GM23248 (cell line): ENCODE data around the gene TUBG2. TPM values are rescaled to one million over a fixed set of nuclear protein-coding genes. Genes with fewer than 3 reads are reported as not detected.
"Not testable (repeated sequence)": the region's sequence is repeated elsewhere in the genome, so short reads cannot be mapped to it uniquely, and the experiment has no call there.

ENCODE experiments used
- DNase-seq: peaks from one replicate; pipeline ENCODE4 v3.0.0-alpha.2; 2015
- H2AFZ ChIP-seq: fragments of 200-600 bp; sonication (generic); 2 replicates; pipeline ENCODE4 v1.6.1; 2016; ENCODE audit warnings: antibody characterized with exemption
- H3F3A ChIP-seq: fragments of 200-600 bp; sonication (generic); 2 replicates; pipeline ENCODE4 v1.6.1; 2016; ENCODE audit warnings: mild to moderate bottlenecking, antibody characterized with exemption, mixed run types; ENCODE audit not compliant: insufficient read depth
- H3K27ac ChIP-seq: fragments of 200-600 bp; sonication (generic); 2 replicates; pipeline ENCODE4 v1.5.1; 2016; ENCODE audit warnings: mild to moderate bottlenecking
- H3K27me3 ChIP-seq: fragments of 200-600 bp; sonication (generic); replicated peaks from 2 replicates; pipeline ENCODE4 v1.6.1; 2016; ENCODE audit warnings: mild to moderate bottlenecking; ENCODE audit not compliant: insufficient read depth
- H3K36me3 ChIP-seq: fragments of 200-600 bp; sonication (generic); 2 replicates; pipeline ENCODE4 v1.6.1; 2016; ENCODE audit warnings: low read depth, mild to moderate bottlenecking
- H3K4me1 ChIP-seq: fragments of 200-600 bp; sonication (generic); 2 replicates; pipeline ENCODE4 v1.6.1; 2016; ENCODE audit warnings: mild to moderate bottlenecking; ENCODE audit not compliant: insufficient read depth
- H3K4me2 ChIP-seq: fragments of 200-600 bp; sonication (generic); one replicate; pipeline ENCODE4 v1.6.1; 2016; ENCODE audit warnings: mild to moderate bottlenecking; ENCODE audit not compliant: unreplicated experiment
- H3K4me3 ChIP-seq: fragments of 200-600 bp; sonication (generic); 2 replicates; pipeline ENCODE4 v1.5.1; 2016; ENCODE audit warnings: mild to moderate bottlenecking
- H3K79me2 ChIP-seq: fragments of 200-600 bp; sonication (generic); 2 replicates; pipeline ENCODE4 v1.6.1; 2016; ENCODE audit warnings: mild to moderate bottlenecking; ENCODE audit not compliant: insufficient read depth
- H3K9ac ChIP-seq: fragments of 200-600 bp; sonication (generic); 2 replicates; pipeline ENCODE4 v1.6.1; 2016; ENCODE audit warnings: mild to moderate bottlenecking
- H3K9me2 ChIP-seq: fragments of 200-600 bp; sonication (generic); 2 replicates; pipeline ENCODE4 v1.6.1; 2016; ENCODE audit warnings: mixed run types, mild to moderate bottlenecking, moderate library complexity; ENCODE audit not compliant: insufficient read depth
- H3K9me3 ChIP-seq: fragments of 200-600 bp; sonication (generic); one replicate; pipeline ENCODE4 v1.6.1; 2017; ENCODE audit warnings: low read depth
- H4K20me1 ChIP-seq: fragments of 200-600 bp; sonication (generic); 2 replicates; pipeline ENCODE4 v1.6.0; 2016; ENCODE audit not compliant: insufficient read depth
- EZH2 ChIP-seq: fragments of 200-600 bp; sonication (generic); IDR thresholded peaks from 2 replicates; pipeline ENCODE4 v1.6.1; 2018; ENCODE audit warnings: antibody characterized with exemption, mild to moderate bottlenecking; ENCODE audit not compliant: insufficient read depth, poor library complexity, severe bottlenecking
- EZH2phosphoT487 ChIP-seq: fragments of 200-600 bp; sonication (generic); IDR thresholded peaks from 2 replicates; pipeline ENCODE4 v1.6.1; 2018; ENCODE audit warnings: antibody characterized with exemption, moderate library complexity, mild to moderate bottlenecking, low read depth; ENCODE audit not compliant: insufficient read depth
- WGBS, 2 experiments: methylation state at CpG; one replicate each; pipeline ENCODE4 v1.1.6; 2015 to 2017; ENCODE audit warnings: low lambda C conversion rate in 2 of 2, low coverage in 1 of 2; ENCODE audit errors: missing lambda C conversion rate in 2 of 2; 5-methylcytosine and 5-hydroxymethylcytosine counted together
- in situ Hi-C: fragments of 300-500 bp; cut with MboI; formaldehyde crosslinking; loops from 2 replicates; pipeline ENCODE4 v1.15.0; 2020
- polyA plus RNA-seq: library from polyadenylated mRNA; unstranded; fragments of >200 nt; fragmentation: Nextera tagmentation; extraction: Ambion mirVana; gene quantifications from 2 replicates; pipeline ENCODE4 v1.2.1, GENCODE V29; 2016
- total RNA-seq: library from RNA; depleted of rRNA; stranded (reverse); fragments of >200 nt; shearing (Covaris generic); gene quantifications from 2 replicates; pipeline ENCODE4 v1.2.3, GENCODE V29; 2014

Gene TUBG2
- total and polyA plus RNA-seq, 2 experiments from 2014 or later = 14.4 to 30.9 TPM

DNA sequence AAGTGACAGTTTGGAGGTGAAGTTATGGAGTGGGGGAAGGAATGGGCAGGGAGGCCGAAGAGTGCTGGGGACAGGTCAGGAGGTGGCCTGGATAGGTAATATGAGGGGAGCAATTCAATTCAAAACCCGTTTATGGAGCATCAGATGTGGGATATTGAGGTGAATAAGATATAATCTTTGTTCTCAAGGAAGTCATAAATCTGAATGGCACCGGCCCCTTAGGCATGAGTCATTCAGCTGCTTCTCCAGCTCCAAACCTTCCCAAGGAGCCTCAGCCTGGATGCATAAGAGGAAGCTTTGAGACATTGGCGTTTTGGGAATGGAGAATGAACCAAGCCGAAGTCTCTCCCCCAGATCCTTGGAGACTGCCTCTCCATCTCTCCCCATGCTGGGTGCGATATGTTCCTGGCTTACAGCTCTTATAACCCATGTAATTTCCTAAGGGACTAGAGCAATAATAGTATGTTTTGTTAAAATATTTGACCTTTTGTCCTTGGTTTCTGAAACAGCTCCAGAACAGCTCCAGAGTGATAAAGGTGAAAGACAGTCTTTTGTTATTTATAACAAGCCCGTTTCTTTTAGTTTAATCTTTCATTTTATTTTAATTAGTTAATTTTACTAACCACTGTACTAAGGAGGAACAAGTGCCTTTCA is 1.7 kb downstream of the TUBG2 start:
- 24 to 27% methylated on average over 7 of the region's 7 CpGs for WGBS, 2 experiments
- peaks cover 16% of the 10 kb centered on the region for H3K4me1 ChIP-seq
- TF ChIP-seq EZH2 (no peak), EZH2phosphoT487 (no peak)
- peaks cover 9% of the 10 kb centered on the region for H3K36me3 ChIP-seq
- peak overlapping the region; percentile 56 for H3K27ac ChIP-seq
- H3K4me3 ChIP-seq = peak overlapping the region; percentile 60
- peaks cover 24% of the 10 kb centered on the region for H3K79me2 ChIP-seq
- no peaks in the 10 kb centered on the region for H3K9me3 ChIP-seq
- no peaks in the 10 kb centered on the region for H4K20me1 ChIP-seq
- peak overlapping the region; percentile 90 for H3K4me2 ChIP-seq
- in situ Hi-C loops = no loop called here
- H3K9me2 ChIP-seq = no peaks in the 10 kb centered on the region
- peak; percentile 89 for DNase-seq
- H2AFZ ChIP-seq = no peak overlapping the region
- H3K9ac ChIP-seq = peak overlapping the region; percentile 27; the same call in 1 of the 2 replicates
- no peaks in the 10 kb centered on the region for H3K27me3 ChIP-seq
- peaks cover 20% of the 10 kb centered on the region for H3F3A ChIP-seq

- Histone ChIP-seq H3K4me2 (no peak overlapping the region), H2AFZ (no peak overlapping the region), H3K27me3 (no peaks in the 10 kb centered on the region), H3K36me3 (peaks cover 13% of the 10 kb centered on the region), H3K9me3 (no peaks in the 10 kb centered on the region), H3K9ac (no peak overlapping the region), H3K9me2 (no peaks in the 10 kb centered on the region), H3F3A (peaks cover 37% of the 10 kb centered on the region), H3K4me1 (peaks cover 27% of the 10 kb centered on the region), H3K27ac (no peak overlapping the region), H4K20me1 (no peaks in the 10 kb centered on the region), H3K79me2 (peaks cover 18% of the 10 kb centered on the region), H3K4me3 (no peak overlapping the region)
- WGBS, 2 experiments = 91% methylated on average over 13 to 14 of the region's 14 CpGs
- in situ Hi-C loops = no loop called here
- TF ChIP-seq EZH2 (no peak), EZH2phosphoT487 (no peak)
- DNase-seq = no peak
These were observed 6.5 kb downstream of the TUBG2 start for GRCh38 chr17:42665581-42666001.

- H3K27ac ChIP-seq, H3K27me3 ChIP-seq, H2AFZ ChIP-seq, H3K9me3 ChIP-seq, H4K20me1 ChIP-seq, H3K4me2 ChIP-seq, H3K4me3 ChIP-seq, in situ Hi-C loops, DNase-seq, H3K9me2 ChIP-seq, H3K9ac ChIP-seq: not testable (repeated sequence)
- Histone ChIP-seq H3K79me2 (peaks cover 18% of the 10 kb centered on the region), H3F3A (peaks cover 33% of the 10 kb centered on the region), H3K4me1 (peaks cover 22% of the 10 kb centered on the region), H3K36me3 (peaks cover 13% of the 10 kb centered on the region)
- WGBS, 2 experiments = 89 to 91% methylated on average over 11 to 13 of the region's 16 CpGs
These were observed 7.0 kb downstream of the TUBG2 start for GRCh38 chr17:42666126-42666525.

- Histone ChIP-seq H3K27ac (peak overlapping the region; percentile 51), H3K4me3 (no peak overlapping the region), H3K9ac (peak overlapping the region; percentile 4; the same call in 1 of the 2 replicates), H2AFZ (no peak overlapping the region), H3K4me2 (peak overlapping the region; percentile 16), H3K79me2 (peaks cover 6% of the 10 kb centered on the region), H3K9me3 (no peaks in the 10 kb centered on the region), H3K4me1 (peaks cover 19% of the 10 kb centered on the region), H4K20me1 (no peaks in the 10 kb centered on the region), H3K27me3 (no peaks in the 10 kb centered on the region), H3K36me3 (peaks cover 5% of the 10 kb centered on the region; the same call in 1 of the 2 replicates), H3K9me2 (no peaks in the 10 kb centered on the region), H3F3A (peaks cover 32% of the 10 kb centered on the region)
- 30 to 36% methylated on average over 7 of the region's 7 CpGs for WGBS, 2 experiments
- in situ Hi-C loops = no loop called here
- peak; percentile 93 for DNase-seq
- TF ChIP-seq EZH2 (no peak), EZH2phosphoT487 (no peak)
These were observed 8.2 kb downstream of the TUBG2 start for GRCh38 chr17:42667088-42667951.
